A549 (cell line): ENCODE results near the gene ADGRL1.

Experiments used
- BHLHE40 ChIP-seq: IDR thresholded peaks from 2 replicates; pipeline ENCODE4 v1.6.1; 2012; ENCODE audit warnings: low read depth, low read length, inconsistent platforms
- CTCF ChIP-seq: fragments of >200 bp; sonication (Bioruptor Twin); formaldehyde crosslinking; IDR thresholded peaks from 3 replicates; pipeline ENCODE4 v1.5.1; 2016
- ELK1 ChIP-seq: fragments of 150-350 bp; IDR thresholded peaks from 2 replicates; pipeline ENCODE4 v1.6.1; 2014; ENCODE audit warnings: low read depth, mild to moderate bottlenecking, low read length
- HEYL ChIP-seq: fragments of 250-450 bp; sonication (Bioruptor Pico); IDR thresholded peaks from 2 replicates; pipeline ENCODE4 v1.8.0; 2021; ENCODE audit warnings: mild to moderate bottlenecking, moderate library complexity
- JUN ChIP-seq, 2 experiments: fragments of >200 bp; sonication (Bioruptor Twin); formaldehyde crosslinking; IDR thresholded peaks; 2 replicates in 1 of 2; 3 replicates in 1 of 2; pipeline ENCODE4 v1.6.1; 2016 to 2017
- MAX ChIP-seq: IDR thresholded peaks from 2 replicates; pipeline ENCODE4 v1.6.1; 2012
- POLR2A ChIP-seq: IDR thresholded peaks from 2 replicates; pipeline ENCODE4 v1.6.1; 2012; ENCODE audit warnings: mild to moderate bottlenecking, low read length
- POLR2AphosphoS2 ChIP-seq: conservative IDR thresholded peaks from 2 replicates; pipeline ENCODE4 v1.6.1; 2012; ENCODE audit warnings: low read length, improper control_type of control experiment, inconsistent platforms
- SREBF2 ChIP-seq: fragments of 450-650 bp; IDR thresholded peaks from 2 replicates; pipeline ENCODE4 v1.6.1; 2014; ENCODE audit warnings: mild to moderate bottlenecking, moderate library complexity
- TFCP2L1 ChIP-seq: fragments of 250-450 bp; sonication (Bioruptor Pico); IDR thresholded peaks from 2 replicates; pipeline ENCODE4 v1.5.0; 2021; ENCODE audit warnings: mild to moderate bottlenecking
- USF2 ChIP-seq: fragments of 450-650 bp; IDR thresholded peaks from 2 replicates; pipeline ENCODE4 v1.6.1; 2014; ENCODE audit warnings: antibody characterized with exemption
- ZFP36 ChIP-seq: fragments of 450-650 bp; IDR thresholded peaks from 2 replicates; pipeline ENCODE4 v1.6.1; 2014; ENCODE audit warnings: borderline replicate concordance; ENCODE audit not compliant: partially characterized antibody

- TF ChIP-seq CTCF, result no peak
- no peak for TF ChIP-seq MAX
- TF ChIP-seq POLR2AphosphoS2, result no peak
- TF ChIP-seq HEYL (CRISPR knock-in tag), result no peak
- no peak for TF ChIP-seq POLR2A
- no peak for TF ChIP-seq USF2
- TF ChIP-seq TFCP2L1, result no peak
- TF ChIP-seq JUN (IDR thresholded peaks at IDR 0.05), result no peak
- TF ChIP-seq ELK1, result no peak
- no peak for TF ChIP-seq BHLHE40
- TF ChIP-seq ZFP36, result no peak
- no peak for TF ChIP-seq SREBF2
These were observed 93.1 kb downstream of the ADGRL1 start for GRCh38 chr19:14112809-14113385.
